Measurements from ENCODE around the gene ZNF84.

- no peak for TF ChIP-seq ZNF384 (IDR thresholded peaks at IDR 0.05)
- no peak for TF ChIP-seq TARDBP (IDR thresholded peaks at IDR 0.05)
- no peak for TF ChIP-seq PKNOX1 (IDR thresholded peaks at IDR 0.05)
- TF ChIP-seq FOXM1 (IDR thresholded peaks at IDR 0.05; ENCODE audit: borderline replicate concordance), result no peak
- TF ChIP-seq SUZ12 (IDR thresholded peaks at IDR 0.05), result no peak
- no peak for TF ChIP-seq SP1 (IDR thresholded peaks at IDR 0.05)
- TF ChIP-seq ARNT (IDR thresholded peaks at IDR 0.05), result no peak
- TF ChIP-seq CTBP1 (IDR thresholded peaks at IDR 0.05; ENCODE audit: borderline replicate concordance), result no peak
- TF ChIP-seq FOXA1 (IDR thresholded peaks at IDR 0.05), result no peak
- no peak for TF ChIP-seq NFRKB (IDR thresholded peaks at IDR 0.05)
Measured at GRCh38 chr12:133058203-133059113, 21.1 kb downstream of the ZNF84 start.

Data from HEK293T (cell line).